Transverse colon (tissue), 4 donors: ENCODE data around the gene CBLN2. TPM values are rescaled to one million over a fixed set of nuclear protein-coding genes. Genes with fewer than 3 reads are reported as not detected.

Source experiments
- DNase-seq: peaks from one replicate; pipeline ENCODE4 v3.0.0-alpha.2; 2019
- H3K27ac ChIP-seq, 4 donors: fragments of 200-600 bp; sonication (generic); 2 replicates each; pipeline ENCODE4 v1.5.1; 2016 to 2018; ENCODE audit warnings: inconsistent platforms in 4 of 4
- H3K27me3 ChIP-seq: fragments of 200-600 bp; sonication (generic); 2 replicates; pipeline ENCODE4 v1.5.1; 2017; ENCODE audit warnings: inconsistent platforms
- H3K36me3 ChIP-seq, 4 donors: fragments of 200-600 bp; sonication (generic); 2 replicates each; pipeline ENCODE4 v1.5.1; 2017 to 2019; ENCODE audit warnings: inconsistent platforms in 4 of 4
- H3K4me1 ChIP-seq, 4 donors: fragments of 200-600 bp; sonication (generic); 2 replicates each; pipeline ENCODE4 v1.5.1; 2017 to 2020; ENCODE audit warnings: inconsistent platforms in 4 of 4
- H3K4me3 ChIP-seq, 4 donors: fragments of 200-600 bp; sonication (generic); 1 replicate in 1 of 4; 2 replicates in 3 of 4; pipeline versions ENCODE4 v1.5.1 to v1.6.1; 2017 to 2019; ENCODE audit warnings: inconsistent platforms in 4 of 4
- H3K9me3 ChIP-seq, 2 donors: fragments of 200-600 bp; sonication (generic); 2 replicates each; pipeline ENCODE4 v1.5.1; 2017 to 2019; ENCODE audit warnings: inconsistent platforms in 2 of 2
- CTCF ChIP-seq, 5 experiments: fragments of 200-600 bp in 3 of 5; fragments of 450-650 bp in 2 of 5; sonication (generic) in 3 of 5; IDR thresholded peaks; 1 replicate in 2 of 5; 2 replicates in 3 of 5; pipeline ENCODE4 v1.5.1; 2016 to 2017; ENCODE audit warnings: antibody characterized with exemption in 5 of 5, inconsistent platforms in 3 of 5, mild to moderate bottlenecking in 2 of 5, moderate library complexity in 1 of 5
- EP300 ChIP-seq: sonication (generic); formaldehyde crosslinking; IDR thresholded peaks from one replicate; pipeline ENCODE4 v1.6.1; 2017; ENCODE audit warnings: antibody characterized with exemption, low read depth
- POLR2A ChIP-seq: fragments of 450-650 bp; IDR thresholded peaks from one replicate; pipeline ENCODE4 v1.6.1; 2016; ENCODE audit warnings: antibody characterized with exemption, mild to moderate bottlenecking, moderate library complexity
- POLR2AphosphoS5 ChIP-seq, 3 donors: sonication (generic); formaldehyde crosslinking; IDR thresholded peaks; one replicate each; pipeline ENCODE4 v1.6.1; 2016; ENCODE audit warnings: antibody characterized with exemption in 3 of 3
- WGBS, 2 donors: methylation state at CpG; one replicate each; pipeline ENCODE4 v1.1.5; 2018; ENCODE audit warnings: low coverage in 1 of 2; 5-methylcytosine and 5-hydroxymethylcytosine counted together
- in situ Hi-C, 4 donors: fragments of 200-750 bp; cut with MboI; loops; one replicate each; pipeline versions ENCODE4 v1.15.0 to v1.15.1; 2017; ENCODE audit warnings: low sequenced_read_pairs in 3 of 4, low pct_ligation_motif_present in 1 of 4, low pct_unique_long_range_greater_than_20kb in 1 of 4
- intact Hi-C: fragments of 100-400 bp; cut with DNase I; formaldehyde crosslinking; loops from one replicate; pipeline ENCODE4 v1.15.1; 2023; ENCODE audit warnings: low total_unique reads
- total RNA-seq, 4 donors: library from RNA; depleted of rRNA; stranded (reverse); fragments of >200 nt; gene quantifications; one replicate each; pipeline ENCODE4 v1.1.0, GENCODE V29; 2016

CBLN2 gene
- total RNA-seq, 4 donors from 2014 or later: 0.60 to 1.3 (median 0.78) TPM

- Histone ChIP-seq H3K9me3 (no peaks in the 10 kb centered on the region), H3K27me3 (no peaks in the 10 kb centered on the region), H3K36me3 (no peaks in the 10 kb centered on the region), H3K4me3 (no peak overlapping the region), H3K27ac (no peak overlapping the region), H3K4me1 (no peaks in the 10 kb centered on the region)
- WGBS, 2 donors: 90 to 92% methylated on average over 3 of the region's 3 CpGs
- DNase-seq: no peak
- intact Hi-C loops (no loop called here), in situ Hi-C loops (no loop called here)
- TF ChIP-seq POLR2A (no peak), EP300 (no peak), CTCF (IDR thresholded peaks at IDR 0.05) (no peak), POLR2AphosphoS5 (IDR thresholded peaks at IDR 0.05) (no peak)
Measured at GRCh38 chr18:72492497-72492896, 51.6 kb downstream of the CBLN2 start.
